IPS DF 19.7 (cell line): ENCODE data around the gene GRM1.

ENCODE experiments used
- DNase-seq: peaks from one replicate; pipeline ENCODE4 v3.0.0-alpha.2; 2013; ENCODE audit warnings: low read depth, low spot score

The GRM1 gene

DNA sequence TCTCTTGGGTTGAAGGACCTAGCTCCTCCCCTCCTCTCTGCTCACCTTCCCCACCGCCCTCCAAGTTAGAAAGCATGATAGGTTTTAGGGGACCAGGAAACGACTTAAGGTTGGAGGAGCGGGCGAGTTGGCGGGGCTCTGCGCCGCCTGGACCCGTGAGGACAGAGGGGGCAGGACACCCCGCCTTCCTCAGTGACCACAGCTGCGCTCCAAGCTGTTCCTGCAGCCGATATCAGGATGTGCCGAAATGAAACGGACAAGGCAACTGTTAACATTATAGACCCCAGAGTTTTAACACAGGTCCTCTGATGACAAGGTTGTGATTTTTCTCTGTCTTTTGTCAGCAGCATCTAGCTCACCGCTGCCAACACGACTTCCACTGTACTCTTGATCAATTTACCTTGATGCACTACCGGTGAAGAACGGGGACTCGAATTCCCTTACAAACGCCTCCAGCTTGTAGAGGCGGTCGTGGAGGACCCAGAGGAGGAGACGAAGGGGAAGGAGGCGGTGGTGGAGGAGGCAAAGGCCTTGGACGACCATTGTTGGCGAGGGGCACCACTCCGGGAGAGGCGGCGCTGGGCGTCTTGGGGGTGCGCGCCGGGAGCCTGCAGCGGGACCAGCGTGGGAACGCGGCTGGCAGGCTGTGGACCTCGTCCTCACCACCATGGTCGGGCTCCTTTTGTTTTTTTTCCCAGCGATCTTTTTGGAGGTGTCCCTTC is at the start of gene GRM1:
Gene GRM1 (plus strand): TSS at position 212 of the 722 bp plus-strand sequence. CDS start 456 bp downstream, at position 668.
- DNase-seq, result no peak

- no peak for DNase-seq
These were observed 19.5 kb upstream of the GRM1 start for GRCh38 chr6:146009338-146009737.

- no peak for DNase-seq
These were observed 14.6 kb upstream of the GRM1 start for GRCh38 chr6:146014233-146014632.

GRCh38 chr6:146017672-146018071 is 11.2 kb upstream of the GRM1 start:
- DNase-seq, result peak; percentile 48

DNA sequence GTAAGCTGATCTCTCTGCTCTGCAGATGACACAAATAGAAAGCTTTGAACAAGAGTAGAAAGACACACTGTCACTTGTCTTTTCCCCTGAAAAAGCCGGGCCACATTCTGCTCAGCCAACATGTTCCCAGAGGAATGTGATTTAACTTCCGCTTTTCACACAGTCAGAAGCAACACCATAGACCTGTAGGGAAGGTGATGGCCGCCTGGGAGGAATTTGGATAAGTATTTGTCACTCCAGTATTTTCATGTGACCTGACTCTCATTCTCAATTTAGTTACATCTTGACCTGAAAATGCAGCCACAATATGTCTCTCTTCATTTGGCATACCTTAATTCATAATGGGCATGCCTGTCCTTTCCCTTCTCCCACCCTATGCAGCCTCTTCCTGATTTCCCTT is 2.0 kb upstream of the GRM1 start:
- DNase-seq, result no peak

DNA sequence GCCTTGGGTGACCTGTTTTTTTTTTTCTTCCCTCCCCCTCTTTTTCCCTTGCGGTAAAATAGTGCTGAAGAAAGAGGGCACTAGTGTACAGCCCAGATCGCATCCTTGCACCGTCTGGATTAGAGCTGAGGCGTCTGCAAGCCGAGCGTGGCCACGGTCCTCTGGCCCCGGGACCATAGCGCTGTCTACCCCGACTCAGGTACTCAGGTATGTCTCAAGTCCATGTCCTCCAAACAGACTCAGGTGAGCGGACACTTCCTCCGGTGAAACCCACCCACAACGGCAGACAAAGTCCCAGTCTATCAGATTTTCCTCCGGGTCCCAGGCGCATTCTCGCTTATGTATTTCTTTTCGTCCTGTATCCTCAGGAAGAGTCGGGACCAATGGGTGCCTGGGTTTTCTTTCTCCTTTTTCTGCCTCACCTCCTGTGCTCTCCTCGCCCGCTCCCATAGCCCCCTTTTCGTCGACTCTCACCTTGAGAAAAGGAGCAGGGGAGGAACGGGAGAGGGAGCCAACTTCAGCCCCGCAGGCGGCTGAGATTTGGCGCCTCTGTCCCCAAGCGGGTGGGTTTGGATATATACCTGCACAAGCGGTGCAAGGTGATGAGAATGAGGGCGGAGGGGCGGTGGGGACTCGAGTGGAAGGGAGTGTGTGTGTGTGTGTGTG is 1.1 kb upstream of the GRM1 start:
- DNase-seq, result no peak

GRCh38 chr6:146028252-146028795 is 538 bp upstream of the GRM1 start:
- peak; percentile 52 for DNase-seq

- DNase-seq, result no peak
These were observed 817 bp downstream of the GRM1 start for GRCh38 chr6:146029573-146030184.

- no peak for DNase-seq
These were observed 3.5 kb downstream of the GRM1 start for GRCh38 chr6:146032387-146032786.

DNA sequence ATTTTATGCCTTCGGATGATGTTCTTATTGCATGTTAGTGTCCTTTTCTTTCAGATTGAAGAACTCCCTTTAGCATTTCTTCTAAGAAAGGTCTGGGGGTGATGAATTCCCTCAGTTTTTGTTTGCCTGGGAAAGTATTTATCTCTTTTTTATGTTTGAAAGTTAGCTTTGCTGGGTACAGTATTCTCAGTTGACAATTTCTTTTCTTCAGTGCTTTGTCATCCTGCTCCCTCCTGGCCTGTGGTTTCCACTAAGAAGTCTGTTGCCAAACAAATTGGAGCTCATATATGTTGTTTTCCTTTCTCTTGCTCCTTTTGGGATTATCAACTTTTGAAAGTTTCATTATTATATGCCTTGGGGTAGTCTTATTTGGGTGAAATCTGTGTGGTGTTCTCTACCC is 11.5 kb downstream of the GRM1 start:
- no peak for DNase-seq

- no peak for DNase-seq
These were observed 12.4 kb downstream of the GRM1 start for GRCh38 chr6:146041282-146041681.

- DNase-seq, result no peak
These were observed 18.5 kb downstream of the GRM1 start for GRCh38 chr6:146047371-146047770.

GRCh38 chr6:146050168-146050567 is 21.3 kb downstream of the GRM1 start:
- no peak for DNase-seq

DNA sequence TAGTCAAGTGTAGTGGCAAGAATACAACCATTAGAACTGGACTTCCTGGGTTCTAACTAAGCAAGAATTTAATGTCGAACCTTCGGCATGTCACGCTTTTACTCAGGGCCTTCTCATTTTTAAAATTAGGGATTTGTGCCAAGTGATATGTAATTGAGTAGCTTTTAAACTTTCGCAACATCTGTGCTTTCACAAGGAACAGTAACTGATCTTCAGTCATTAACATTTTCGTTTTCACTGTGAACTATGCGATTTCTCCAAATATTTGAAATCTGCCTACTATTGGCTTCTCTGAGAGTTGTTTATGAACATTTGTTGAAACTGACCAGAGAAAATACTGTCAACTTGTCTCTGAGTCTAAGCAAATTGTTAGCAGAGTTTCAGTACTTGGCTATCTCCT is 27.6 kb downstream of the GRM1 start:
- no peak for DNase-seq

DNA sequence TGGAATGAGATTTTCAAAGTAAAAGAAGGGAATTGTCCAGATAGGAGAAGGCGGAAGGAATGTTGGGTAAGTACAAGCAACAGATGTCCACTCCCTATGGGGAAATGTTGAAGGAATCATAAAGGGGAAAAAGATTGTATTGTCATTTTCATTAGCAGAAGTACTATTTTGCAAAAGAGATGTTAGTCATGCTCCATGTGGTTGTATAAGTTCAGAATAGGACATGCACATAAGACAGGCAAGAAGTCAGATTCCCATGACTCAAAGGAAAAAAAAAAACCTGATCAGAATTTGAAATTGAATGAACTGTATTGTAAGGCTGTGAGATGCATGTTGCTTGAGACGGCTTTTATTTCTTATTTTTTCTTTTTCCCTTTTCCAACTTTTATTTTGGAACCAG is 36.8 kb downstream of the GRM1 start:
- DNase-seq, result no peak

GRCh38 chr6:146066506-146066905 is 37.6 kb downstream of the GRM1 start:
- no peak for DNase-seq

GRCh38 chr6:146071781-146072180 is 42.9 kb downstream of the GRM1 start:
- DNase-seq, result no peak

DNA sequence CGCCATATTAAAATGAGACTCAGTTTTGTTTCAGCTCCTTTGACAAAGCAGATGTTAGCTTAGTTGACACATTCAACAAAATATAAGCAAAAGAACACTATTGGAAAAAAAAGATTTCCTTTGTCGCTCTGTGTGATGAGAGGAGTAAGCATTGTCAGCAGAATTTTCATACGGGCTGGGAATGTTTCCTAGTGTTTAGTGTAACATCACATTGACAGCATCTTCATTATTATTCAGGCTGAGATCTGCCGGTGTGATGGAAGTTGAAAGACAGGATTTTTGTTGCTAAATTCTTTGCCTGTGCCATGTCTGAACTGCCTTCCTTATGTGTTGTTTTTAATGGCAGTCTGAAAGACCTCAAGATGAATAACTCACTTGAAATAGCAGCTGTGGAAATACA is 49.1 kb downstream of the GRM1 start:
- no peak for DNase-seq

DNA sequence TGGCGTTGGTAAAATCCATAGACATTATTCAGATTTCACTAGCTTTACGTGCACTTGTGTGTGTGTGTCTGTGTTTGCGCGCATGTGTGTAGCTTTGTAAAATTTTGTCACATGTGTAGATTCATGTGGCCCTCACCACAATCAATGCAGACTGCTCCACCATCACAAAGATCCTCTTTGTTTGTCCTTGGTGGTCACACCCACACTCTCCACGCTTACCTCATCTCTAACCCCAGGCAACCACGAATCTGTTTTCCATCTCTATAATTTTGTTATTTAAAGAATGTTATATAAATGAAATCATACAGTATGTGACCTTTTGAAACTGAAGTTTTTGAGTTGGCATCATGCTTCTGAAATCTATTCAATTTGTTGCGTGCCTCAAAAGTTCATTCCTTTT is 58.5 kb downstream of the GRM1 start:
- DNase-seq, result no peak

GRCh38 chr6:146090474-146090873 is 61.6 kb downstream of the GRM1 start:
- DNase-seq, result no peak

DNA sequence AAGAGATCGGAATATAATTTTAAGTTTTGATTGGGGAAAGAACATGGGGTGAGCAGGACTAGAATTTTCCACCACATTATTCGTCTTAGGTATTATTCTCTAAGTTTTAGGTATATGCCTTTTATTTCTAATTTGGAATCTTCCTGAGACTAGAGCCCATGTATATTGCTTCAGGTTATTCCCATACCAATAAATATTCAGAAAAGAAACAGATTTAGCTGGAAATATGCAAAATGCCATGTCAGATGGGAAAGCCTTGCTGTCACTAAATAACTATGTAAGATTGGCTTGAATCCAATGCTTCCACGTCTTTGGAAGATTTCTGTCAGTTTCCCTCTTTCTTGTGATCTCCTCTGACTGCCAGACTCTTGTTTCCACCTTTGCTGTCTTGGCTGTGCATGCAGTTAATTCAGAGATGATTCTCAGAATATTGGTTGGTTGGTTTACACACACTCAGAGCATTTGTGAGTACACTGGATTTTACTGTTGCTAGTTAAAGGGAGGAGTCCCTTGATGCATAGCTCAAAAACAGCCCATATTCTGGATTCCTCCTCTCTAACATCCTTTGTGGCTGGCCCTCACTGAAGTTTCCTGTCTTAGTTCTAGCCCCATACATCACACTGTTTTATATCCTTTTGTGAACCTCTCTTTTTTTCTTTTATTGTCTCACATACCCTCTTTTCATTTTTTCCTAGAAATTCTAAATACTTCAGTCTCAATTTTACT is 64.3 kb downstream of the GRM1 start:
- no peak for DNase-seq

DNA sequence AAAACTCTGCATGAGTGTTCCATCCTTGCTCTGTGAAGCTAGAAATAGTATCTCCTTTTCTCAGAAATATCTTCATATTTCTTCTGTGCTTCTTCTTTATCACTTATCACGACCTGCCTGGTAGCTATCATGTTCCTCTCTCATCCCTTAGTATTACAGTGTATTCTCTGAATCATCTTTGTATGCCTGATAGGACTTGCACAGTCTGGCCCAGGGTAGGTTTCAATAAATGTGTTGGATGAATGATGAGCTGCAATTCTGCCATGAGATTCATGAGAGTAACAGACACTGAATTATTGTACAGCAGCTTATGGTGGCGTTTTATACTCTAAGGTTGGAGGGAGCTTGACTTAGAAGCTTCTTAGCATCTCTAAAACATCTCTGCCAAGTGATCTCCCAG is 66.6 kb downstream of the GRM1 start:
- DNase-seq, result no peak
